ENCODE results near the gene HAGHL. TPM values are rescaled to one million over a fixed set of nuclear protein-coding genes. Genes with fewer than 3 reads are reported as not detected.

Gene HAGHL, protein sequence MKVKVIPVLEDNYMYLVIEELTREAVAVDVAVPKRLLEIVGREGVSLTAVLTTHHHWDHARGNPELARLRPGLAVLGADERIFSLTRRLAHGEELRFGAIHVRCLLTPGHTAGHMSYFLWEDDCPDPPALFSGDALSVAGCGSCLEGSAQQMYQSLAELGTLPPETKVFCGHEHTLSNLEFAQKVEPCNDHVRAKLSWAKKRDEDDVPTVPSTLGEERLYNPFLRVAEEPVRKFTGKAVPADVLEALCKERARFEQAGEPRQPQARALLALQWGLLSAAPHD
- total RNA-seq: 10.6 and 14.7 TPM in 2 replicates

DNA sequence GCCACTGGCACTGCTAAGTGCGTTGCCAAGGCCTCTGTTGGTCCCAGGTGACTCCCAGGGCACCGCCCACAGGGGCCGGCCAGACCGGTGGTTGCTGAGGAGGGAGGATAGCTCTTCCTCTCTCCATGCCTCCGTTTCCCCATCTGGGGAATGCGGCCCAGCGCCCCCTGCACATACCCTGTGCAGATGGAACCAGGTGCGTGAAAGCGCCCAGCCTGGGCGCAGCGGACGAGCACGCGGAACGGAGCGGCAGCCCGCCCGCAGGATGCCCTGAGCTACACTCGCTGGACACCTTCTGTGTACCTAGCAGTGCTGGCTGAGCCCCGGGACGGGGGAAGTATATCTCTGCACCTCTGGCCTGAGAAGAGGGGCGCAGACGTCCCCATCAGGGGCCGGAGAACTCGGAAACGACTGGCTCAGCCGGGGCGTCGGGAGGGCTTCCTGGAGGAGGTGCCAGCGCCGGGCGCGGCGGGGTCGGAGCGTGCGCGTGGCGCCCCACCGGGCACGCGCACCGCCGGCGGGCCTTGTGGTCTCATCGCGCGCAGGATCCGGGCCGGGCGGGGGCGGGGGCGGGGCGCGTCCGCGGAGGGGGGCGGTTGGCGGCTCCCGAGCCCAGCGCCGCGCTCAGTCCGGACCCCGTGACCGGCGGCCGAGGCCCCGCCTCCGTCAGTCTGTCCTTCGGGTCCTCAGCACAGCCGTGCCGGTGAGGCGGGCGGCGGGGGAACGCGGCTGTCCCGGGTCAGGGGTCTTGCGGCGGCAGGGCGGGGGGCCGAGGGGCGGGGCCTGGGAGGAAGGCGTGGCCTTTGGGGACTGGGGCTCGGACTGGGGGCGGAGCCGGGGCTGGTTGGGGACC is at the start of gene HAGHL, which contains the start of gene CCDC78:
Gene HAGHL, plus strand, starts transcription at position 669 of the 853 bp plus-strand sequence. CDS start 404 bp downstream, outside the sequence.
Gene CCDC78, minus strand, starts transcription at position 6 of the 853 bp plus-strand sequence. CDS start 76 bp downstream, outside the sequence.

DNA sequence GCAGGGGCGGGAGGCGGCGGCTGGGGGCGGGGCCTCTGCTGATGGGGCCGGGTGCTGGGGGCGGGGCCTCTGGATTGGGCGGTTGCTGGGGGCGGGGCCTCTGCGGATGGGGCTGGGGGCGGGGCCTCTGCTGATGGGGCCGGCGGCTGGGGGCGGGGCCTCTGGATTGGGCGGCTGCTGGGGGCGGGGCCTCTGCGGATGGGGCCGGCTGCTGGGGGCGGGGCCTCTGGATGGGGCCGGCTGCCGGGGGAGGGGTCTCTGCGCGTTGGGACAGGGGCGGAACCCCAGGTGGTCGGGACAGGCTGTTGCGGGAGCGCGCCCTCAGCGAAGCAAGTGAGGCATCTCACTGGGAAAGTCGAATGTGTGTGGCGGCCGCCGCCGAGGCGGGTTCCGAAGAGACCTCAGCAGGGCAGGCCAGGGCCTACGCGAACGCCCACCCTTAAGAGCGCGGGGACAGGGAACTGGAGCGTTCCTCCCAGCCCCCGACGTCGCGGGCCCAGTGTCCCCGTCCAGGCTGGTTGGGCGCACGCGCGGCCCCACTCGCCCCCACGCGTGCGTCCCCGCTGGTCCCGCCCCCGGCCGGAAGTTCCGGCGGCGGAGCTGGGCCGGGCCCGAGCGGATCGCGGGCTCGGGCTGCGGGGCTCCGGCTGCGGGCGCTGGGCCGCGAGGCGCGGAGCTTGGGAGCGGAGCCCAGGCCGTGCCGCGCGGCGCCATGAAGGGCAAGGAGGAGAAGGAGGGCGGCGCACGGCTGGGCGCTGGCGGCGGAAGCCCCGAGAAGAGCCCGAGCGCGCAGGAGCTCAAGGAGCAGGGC is 46.9 kb upstream of the HAGHL start, which contains the start of gene STUB1:
Gene STUB1, plus strand, starts transcription at position 597 of the 811 bp plus-strand sequence. Its CDS starts 116 bp downstream, at position 713.

DNA sequence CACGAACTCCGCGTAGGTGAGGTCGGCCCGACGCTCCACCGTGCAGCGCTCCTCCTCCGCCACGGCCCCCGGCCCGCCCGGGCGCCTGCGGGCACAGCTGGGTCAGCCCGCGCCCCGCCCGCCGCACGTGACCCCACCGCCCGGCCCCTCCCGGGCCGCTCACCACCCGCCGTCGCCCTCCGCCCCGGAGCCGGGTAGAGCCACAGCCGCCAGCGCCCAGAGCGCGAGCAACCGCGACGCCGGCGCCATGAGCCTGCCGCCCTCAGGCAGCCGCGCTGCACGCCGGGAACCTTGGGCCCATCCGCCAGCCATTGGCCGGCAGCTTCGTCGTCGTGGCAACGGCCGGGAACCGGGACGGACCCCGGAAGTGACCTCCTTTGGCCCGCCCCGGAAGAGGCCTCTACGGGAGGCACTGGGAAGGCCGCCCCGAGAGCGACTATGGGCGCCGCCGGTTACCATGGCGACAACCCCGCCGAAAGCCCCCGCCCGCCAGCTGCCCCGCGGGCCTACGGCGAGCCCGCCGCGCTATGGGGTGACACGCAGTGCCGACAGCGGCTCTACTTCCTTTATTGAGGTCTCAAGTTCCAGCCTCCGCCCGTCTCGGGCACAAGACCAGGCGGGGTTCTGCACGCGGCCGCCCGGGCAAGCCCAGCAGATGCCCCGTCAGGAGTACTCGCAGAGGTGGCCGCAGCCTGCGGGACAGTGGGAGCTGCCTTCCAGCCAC is 42.7 kb upstream of the HAGHL start, which contains the start of gene JMJD8:
Gene JMJD8, minus strand, starts transcription at position 264 of the 724 bp plus-strand sequence. Its CDS starts 15 bp downstream, at position 249.

DNA sequence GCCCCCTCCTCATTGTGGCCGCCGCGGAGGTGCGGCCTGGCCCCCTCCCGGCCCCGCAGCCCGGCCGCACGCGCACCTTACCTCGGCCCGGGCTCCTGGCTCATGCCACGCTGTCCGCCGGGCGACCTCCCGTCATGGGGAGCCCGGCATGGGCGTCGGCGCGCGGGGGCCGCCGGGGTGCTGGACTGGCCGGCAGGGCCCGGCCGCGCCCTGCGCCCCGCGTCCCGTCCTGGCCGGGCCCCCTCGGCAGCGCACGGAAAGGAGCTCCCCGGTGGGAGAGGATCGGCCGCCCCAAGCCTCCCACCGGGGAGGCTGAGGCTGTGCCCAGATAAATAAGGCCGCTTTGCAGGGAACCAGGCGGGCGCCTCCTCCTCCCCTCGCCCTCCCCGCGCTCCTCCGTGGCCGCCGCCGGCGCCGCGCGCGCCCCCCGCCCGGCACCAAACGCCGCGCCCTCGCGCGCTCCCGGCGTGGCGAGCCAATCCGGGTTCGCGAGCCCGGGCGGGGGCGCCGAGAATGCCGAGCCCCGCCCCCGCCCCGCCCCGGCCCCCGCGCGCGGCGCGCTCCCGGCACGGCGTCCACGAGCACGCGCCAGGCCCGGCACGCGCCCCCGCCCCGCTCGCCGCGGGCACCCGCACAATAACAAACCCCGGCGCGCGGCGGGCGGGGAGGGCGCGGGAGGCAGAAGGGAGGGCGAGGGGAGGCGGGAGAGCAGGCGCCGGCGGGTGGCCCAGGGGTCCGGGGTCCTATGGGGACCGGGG is 21.3 kb upstream of the HAGHL start, which contains the start of gene FBXL16:
Gene FBXL16, minus strand, starts transcription at position 371 of the 758 bp plus-strand sequence. CDS start 8,396 bp downstream, outside the sequence.

DNA sequence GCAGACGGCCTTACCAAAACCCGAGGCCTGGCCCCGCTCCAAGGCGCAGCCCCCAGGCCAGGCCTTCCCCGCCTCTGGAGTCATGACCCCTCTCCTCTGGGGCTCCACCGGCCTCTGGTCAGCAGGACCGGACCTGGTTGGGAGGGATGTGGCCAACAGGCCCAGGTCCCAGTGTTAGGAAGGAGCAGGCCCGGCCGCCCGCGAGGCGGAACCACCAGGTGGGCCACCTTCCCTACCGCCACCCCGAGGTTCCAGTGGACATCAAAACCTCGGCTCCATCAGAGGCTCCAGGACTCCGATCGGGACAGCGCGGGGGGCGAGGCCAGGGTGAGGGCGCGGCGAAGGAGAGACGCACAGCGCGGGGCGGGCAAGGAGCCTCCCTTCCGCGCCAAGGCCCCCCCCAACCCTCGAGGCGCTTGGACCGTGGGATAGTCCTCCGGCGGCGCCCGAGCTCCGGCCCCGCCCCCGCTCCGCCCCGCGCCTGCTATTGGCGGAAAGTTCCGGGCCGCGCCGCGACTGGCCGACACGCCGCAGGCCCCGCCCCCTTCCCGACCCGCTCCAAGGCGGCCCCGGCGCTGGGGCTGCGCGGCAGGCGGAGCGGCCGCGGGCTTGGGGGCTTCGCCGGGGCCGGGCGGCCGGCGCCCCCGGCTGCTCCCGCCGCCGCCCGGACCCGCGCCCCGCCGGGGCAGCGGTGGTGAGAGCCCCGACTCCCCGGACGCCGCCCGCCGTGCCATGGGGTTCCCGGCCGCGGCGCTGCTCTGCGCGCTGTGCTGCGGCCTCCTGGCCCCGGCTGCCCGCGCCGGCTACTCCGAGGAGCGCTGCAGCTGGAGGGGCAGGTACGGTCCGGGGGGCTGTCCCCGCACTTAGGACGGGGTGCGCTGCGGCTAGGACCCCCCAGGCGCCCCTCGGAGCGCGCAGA is 12.1 kb upstream of the HAGHL start, which contains the start of gene METRN:
Gene METRN, plus strand, starts transcription at position 561 of the 919 bp plus-strand sequence. Its CDS starts 172 bp downstream, at position 733.

DNA sequence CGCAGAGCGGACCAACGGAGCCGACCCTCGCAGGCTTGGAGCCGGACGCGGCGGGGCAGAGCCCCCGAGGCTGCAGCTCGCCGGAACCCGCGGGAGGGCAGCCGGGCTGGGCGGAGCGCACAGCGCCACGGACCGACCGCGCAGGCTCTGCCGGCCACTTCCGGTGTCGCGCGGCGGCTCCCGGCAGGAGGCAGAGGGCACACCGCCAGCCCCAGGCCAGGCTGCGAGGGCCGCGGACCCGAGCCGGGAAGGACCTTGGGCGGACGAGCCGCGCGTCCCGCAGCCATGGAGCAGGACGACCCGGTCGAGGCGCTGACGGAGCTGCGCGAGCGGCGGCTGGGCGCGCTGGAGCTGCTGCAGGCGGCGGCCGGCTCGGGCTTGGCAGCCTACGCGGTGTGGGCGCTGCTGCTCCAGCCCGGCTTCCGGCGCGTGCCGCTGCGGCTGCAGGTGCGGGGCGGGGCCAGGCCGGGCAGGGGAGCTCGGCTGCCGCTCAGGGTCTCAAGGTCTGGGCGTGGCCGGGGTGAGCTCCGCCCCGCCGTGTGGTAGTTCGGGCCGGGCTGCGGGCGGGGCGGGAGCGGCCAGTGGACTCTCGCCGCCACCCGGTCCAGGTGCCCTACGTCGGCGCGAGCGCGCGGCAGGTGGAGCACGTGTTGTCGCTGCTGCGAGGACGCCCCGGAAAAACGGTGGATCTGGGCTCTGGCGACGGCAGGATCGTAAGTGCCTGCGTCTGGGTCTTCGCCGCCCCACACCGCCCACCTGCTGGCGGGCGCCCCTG is 5.7 kb upstream of the HAGHL start, which contains the start of gene ANTKMT:
Gene ANTKMT, plus strand, starts transcription at position 157 of the 775 bp plus-strand sequence. Its CDS starts 129 bp downstream, at position 286.

DNA sequence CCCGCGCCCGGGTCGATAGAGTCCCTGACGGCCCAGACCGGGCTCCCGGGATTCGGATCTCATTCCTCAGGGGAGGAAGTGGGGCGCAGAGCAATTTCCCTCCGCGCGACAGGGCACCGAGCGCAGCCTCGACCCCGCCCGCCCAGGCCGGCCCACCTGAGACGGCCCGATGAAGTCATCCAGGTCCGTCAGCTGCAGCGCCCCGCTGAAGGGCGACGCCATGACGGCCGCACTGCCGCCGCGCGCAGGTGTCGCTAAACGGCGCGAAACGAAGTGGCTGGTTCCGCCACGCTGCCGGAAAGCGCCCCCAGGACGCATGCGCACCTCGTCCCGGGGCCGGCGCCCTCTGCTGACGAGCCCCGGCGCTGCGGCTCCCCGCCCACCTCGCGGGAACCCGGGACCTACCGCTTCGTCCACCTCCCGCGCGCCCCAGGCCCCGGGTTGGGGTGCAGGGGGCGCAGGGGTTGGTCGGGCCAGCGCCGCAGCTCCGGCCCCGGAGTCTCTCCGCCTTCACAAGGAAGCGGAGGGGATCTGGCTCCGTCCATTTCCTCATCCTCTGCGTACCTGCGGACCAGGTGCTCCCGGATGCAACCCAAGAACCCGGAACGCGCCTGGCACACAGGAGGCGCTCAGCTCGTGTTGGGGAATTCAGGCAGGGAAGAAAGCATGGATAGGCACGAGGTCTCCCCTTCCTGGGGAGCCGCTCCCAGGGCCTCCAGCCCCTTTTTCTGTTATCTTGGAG is 14.0 kb downstream of the HAGHL start, which contains the start of gene CIAO3:
Gene CIAO3, minus strand, starts transcription at position 234 of the 742 bp plus-strand sequence. Its CDS starts 12 bp downstream, at position 222.

DNA sequence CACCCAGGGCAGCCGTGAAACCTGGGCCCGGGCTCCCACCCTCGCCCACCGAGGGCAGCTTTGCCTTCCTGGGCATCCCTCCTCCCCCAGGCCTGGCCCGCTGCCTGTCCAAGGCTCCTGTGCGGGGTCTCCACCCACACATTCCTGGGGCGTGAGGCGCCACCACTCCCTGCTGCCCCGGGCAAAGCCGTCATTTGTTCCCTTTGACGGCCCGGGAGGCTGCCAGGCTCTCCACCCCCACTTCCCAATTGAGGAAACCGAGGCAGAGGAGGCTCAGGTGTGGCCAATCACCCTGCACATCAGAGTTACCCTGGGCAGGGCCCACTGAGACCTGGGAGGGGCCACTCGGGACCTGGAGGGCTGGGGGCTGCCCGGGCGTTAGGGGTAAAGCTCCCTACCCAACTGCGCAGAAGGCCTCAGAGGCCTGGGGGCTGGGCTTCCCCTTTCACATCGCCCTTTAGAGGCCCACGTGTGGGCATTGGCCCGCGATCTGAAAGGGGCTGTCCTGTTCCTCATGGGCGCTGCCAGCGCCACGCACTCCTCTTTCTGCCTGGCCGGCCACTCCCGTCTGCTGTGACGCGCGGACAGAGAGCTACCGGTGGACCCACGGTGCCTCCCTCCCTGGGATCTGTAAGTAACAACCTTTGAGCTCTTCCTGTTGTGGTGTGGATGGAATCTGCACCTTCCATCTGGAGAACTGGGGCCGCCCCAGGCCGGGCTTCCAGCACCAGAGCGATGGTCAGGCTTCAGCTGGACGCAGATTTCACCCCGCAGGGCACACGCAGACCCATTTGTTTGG is 33.8 kb downstream of the HAGHL start, which contains the start of gene MSLN:
Gene MSLN, plus strand, starts transcription at position 190 of the 799 bp plus-strand sequence. CDS start 1,947 bp downstream, outside the sequence.

Other genes with a start within 250 kb of the HAGHL start
- gene CAPN15, start 199.4 kb upstream of the HAGHL start, total RNA-seq: 37.4 and 47.7 TPM in 2 replicates
- not detected in 2 replicates for gene PRR35, start 166.7 kb upstream of the HAGHL start, total RNA-seq
- gene NHLRC4, start 160.1 kb upstream of the HAGHL start, total RNA-seq: 2.2 and 13.1 TPM in 2 replicates
- gene PIGQ, start 157.1 kb upstream of the HAGHL start, total RNA-seq: 38.7 and 40.2 TPM in 2 replicates
- gene RAB40C, start 137.0 kb upstream of the HAGHL start, total RNA-seq: 14.5 and 15.1 TPM in 2 replicates
- 0.13 and 2.6 TPM in 2 replicates for gene WFIKKN1, start 96.1 kb upstream of the HAGHL start, total RNA-seq
- 169 and 173 TPM in 2 replicates for gene METTL26, start 90.8 kb upstream of the HAGHL start, total RNA-seq
- 10.8 and 20.2 TPM in 2 replicates for gene MCRIP2, start 85.3 kb upstream of the HAGHL start, total RNA-seq
- 7.1 and 19.2 TPM in 2 replicates for gene WDR90, start 77.7 kb upstream of the HAGHL start, total RNA-seq
- 41.0 and 52.7 TPM in 2 replicates for gene RHOT2, start 59.0 kb upstream of the HAGHL start, total RNA-seq
- gene RHBDL1, start 51.4 kb upstream of the HAGHL start, total RNA-seq: 0.78 and 2.1 TPM in 2 replicates
- 93.3 and 150 TPM in 2 replicates for gene STUB1, start 46.7 kb upstream of the HAGHL start, total RNA-seq
- gene JMJD8, start 42.8 kb upstream of the HAGHL start, total RNA-seq: 65.6 and 101 TPM in 2 replicates
- gene WDR24, start 36.7 kb upstream of the HAGHL start, total RNA-seq: 9.4 and 21.4 TPM in 2 replicates
- 0.08 and 0.91 TPM in 2 replicates for gene FBXL16, start 21.3 kb upstream of the HAGHL start, total RNA-seq
- gene METRN, start 12.0 kb upstream of the HAGHL start, total RNA-seq: 34.3 and 76.0 TPM in 2 replicates
- 41.8 TPM in 2 replicates for gene ANTKMT, start 6.0 kb upstream of the HAGHL start, total RNA-seq
- gene CCDC78, start 663 bp upstream of the HAGHL start, total RNA-seq: 4.8 TPM in 1 of 2 replicates, not detected in the other
- 24.6 and 26.3 TPM in 2 replicates for gene CIAO3, start 13.9 kb downstream of the HAGHL start, total RNA-seq
- gene MSLN, start 33.6 kb downstream of the HAGHL start, total RNA-seq: 0.13 TPM in 1 of 2 replicates, not detected in the other
- 26.4 and 30.3 TPM in 2 replicates for gene RPUSD1, start 61.3 kb downstream of the HAGHL start, total RNA-seq
- gene CHTF18, start 61.5 kb downstream of the HAGHL start, total RNA-seq: 5.9 and 18.2 TPM in 2 replicates
- not detected in 2 replicates for gene GNG13, start 73.6 kb downstream of the HAGHL start, total RNA-seq
- 11.8 and 14.8 TPM in 2 replicates for gene LMF1, start 243.9 kb downstream of the HAGHL start, total RNA-seq